ENCODE results near the gene ESRP2.

Gene ESRP2

DNA sequence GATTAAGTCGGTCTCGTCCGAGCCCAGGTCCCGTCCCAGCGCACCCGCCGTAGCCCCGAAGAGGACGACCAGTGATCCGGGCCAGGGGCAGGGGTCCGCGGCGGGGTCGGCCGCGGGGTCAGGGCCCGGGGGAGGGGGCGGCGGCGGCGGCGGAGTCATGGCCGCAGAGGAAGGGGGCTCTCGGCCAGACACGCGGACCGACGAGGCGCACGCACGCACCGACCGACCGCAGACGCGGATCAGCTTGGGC lies at the start of gene ESRP2:
Gene ESRP2 (minus strand): TSS at position 241 of the 250 bp plus-strand sequence. CDS start 82 bp downstream, at position 159.
- DNase-seq (ENCODE audit: insufficient read length, low spot score) (no peak), FAIRE-seq (no peak)

DNA sequence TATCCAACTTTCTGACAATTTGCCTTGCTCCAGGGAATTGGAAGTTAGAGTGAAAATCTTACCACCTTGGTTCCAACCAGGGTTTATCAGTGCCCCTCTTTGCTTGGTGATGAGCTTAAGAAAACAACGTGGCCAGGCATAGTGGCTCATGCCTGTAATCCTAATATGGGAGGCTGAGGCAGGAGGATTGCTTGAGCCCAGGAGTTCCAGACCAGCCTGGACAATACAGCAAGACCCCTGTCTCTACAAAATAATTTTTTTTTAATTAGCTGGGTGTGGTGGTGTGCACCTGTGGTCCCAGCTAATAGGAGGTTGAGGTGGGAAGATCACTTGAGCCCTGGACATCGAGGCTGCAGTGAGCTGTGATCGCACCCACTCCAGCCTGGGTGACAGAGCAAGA lies 49.8 kb upstream of the ESRP2 start:
- no peak for FAIRE-seq
- no peak for DNase-seq (ENCODE audit: insufficient read length, low spot score)

DNA sequence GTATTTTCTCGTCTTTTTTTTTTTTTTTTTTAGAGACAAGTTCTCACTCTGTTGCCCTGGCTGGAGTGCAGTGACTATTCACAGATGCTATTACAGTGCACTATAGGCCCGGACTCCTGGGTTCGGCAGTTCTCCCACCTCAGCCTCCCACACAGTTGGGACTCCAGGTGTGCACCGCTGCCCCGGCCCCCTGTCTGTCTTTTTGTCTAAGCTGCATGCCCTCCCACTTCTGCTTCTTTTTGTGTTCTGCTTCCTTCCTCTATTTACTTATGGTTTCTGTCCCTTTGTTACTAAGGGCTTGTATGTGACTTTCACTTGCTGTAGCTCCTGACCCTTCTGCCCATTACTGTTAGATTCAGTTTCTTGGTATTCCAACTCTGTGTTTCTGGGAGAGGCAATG lies 48.9 kb upstream of the ESRP2 start:
- no peak for DNase-seq (ENCODE audit: insufficient read length, low spot score)
- no peak for FAIRE-seq

DNA sequence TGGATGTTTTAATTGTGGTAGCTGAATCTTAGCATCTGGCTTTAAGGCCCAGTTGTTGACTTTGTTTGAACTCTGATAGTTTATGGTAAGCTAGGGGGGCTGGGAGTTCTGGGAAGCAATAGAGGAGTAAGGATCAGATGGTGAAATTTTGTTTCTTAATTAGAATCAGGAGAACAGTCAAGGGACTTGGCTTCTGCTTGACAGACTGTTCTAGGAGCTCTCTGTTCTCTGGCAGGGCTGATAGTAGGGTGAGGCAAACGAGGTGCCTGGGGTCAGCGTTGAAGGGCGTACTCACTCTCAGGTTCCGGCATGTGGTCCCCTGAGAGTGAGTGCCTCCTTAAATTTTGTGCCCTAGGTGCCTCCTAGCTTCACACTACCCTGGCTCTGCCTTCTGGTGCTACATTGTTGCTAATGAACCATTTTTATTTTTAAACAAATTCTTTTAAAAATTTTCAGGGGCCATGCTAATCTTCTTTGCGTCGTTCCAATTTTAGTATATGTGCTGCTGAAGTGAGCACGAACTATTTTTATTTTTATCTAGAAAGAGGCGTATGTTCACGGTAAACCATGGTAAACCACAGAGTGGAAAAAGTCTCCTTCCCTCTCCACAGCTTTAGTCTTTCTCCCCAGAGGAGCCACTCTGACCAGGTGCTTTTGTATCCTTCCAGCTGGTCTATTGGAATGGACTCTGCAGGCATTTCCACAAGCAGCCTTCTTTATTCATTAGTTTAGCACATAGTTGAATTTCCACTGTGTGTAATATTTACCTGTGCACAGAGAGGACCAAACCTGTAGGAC lies 48.1 kb upstream of the ESRP2 start:
- no peak for FAIRE-seq
- DNase-seq (ENCODE audit: insufficient read length, low spot score): no peak

DNA sequence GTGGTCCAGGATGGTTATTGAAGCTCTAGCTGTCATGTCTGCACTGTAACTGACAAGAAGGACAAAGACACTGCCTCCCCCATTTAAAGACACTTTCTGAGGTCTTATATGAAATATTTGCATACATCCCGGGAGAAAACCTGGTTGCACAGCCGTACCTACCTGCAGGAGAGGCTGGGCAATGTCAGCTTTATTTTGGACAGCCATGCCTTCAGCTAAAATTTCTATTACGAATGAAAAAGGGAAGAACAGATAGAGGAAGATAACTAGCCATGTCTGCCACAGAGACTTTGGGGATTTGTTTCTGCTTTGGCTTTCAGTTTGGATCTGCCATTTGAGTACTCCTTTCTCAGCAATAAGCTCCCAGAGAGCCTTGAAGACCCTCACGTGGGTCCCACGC lies 47.4 kb upstream of the ESRP2 start:
- FAIRE-seq (no peak), DNase-seq (ENCODE audit: insufficient read length, low spot score) (no peak)

DNA sequence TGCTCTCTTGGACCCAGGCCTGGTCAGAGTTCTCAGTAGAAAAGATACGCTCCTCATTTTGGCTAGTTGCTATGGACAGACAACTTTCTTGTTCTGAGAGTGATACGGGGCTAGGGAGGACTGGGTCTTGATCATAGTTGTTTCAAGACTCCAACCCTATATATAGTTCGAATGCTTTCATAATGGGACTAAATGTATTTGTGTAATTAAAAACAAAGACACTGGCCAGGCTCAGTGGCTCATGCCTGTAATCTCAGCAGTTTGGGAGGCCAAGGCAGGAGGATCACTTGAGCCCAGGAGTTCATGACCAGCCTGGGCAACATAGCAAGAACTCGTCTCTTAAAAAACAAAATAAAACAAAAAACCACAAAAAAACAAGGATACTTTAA lies 46.1 kb upstream of the ESRP2 start:
- FAIRE-seq (no peak), DNase-seq (ENCODE audit: insufficient read length, low spot score) (no peak)

DNA sequence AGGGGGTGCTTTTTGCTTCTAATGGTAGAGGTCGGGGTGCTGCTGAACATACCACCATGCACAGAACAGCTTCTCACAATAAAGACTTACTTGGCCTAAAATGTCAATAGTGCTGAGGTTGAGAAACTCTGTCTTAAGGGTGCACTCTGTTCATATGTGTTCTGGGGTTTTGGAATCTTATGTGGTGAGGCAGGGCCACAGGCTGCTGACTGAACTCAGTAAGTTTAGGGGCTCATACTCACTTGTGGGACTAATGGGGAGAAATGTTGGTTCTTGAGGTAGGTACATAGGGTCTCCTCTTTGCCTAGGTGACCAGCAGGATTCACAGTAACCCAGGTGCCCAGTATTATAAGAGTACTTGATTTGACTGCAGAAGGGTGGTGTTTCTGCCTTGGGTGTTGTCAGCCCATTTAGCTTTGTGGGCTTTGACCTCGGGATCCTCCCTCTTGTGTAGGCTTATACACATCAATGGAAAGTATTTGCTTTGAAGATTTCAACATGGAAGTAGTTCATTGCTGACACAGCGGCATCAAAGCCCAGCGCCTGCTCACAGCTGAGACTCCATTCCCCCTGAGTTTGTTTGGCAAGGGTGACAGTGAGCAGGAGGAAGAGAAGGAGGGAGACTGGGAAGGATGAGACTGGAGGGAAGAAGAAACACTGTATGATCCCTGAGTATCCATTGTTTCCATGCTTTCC lies 45.6 kb upstream of the ESRP2 start:
- FAIRE-seq: no peak

DNA sequence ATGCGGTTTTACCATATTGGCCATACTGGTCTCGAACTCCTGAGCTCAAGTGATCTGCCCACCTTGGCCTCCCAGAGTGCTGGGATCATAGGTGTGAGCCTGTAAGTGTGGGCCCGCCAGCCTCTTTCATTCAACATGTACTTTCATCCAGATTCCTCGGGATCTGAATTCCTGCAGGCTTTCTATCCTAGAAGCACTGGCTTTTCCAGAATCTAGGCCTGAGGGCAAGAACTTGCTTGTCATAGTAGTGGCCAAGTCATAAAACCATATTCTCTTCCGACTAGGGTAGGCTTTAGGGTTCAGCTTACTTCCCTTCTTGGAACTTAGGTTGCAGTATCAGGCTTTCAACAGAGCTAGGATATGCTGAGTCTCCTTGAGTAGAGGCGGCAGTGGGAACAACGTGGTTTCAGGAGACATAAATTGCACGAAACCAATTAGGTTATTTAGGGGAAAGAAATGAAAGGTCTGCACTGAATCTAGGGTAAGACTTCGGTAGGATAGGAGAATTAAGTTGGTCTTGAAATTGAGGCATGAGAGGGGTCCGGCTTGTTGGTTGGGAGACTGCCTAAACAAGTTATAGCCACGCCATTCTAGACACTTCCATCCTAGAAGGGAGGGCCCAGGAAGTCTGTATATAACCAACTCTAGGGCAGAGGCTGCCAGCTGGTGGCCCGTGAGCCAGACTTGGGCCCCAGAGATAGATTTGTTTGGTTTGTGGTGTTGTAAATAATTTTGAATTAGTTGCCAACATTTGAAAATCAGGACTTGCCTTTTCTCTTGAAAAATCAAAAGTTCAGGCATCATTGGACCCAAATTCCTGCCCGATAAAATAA lies 44.0 kb upstream of the ESRP2 start:
- FAIRE-seq: no peak

More for the DNA sequence above, 45.6 kb upstream of the ESRP2 start:
- no peak for DNase-seq (ENCODE audit: insufficient read length, low spot score)

DNA sequence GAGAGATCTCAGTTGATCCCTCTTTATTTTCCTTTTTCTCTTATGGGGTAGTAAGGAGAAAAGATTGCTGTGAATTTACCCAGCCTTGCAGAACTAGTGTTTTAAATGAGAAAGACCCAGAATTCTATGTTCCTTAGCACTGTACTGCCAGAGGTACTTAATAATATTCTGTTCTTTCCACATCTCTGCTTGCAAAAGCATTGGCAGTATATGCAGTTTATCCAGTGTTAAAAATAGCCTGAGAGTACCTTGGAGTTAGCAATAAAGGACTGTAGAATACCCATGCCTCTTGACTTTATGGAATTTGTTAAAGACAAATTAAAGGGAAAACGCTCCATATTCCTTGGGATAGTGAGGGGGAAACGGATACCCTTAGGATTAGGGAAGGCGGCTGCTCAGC lies 40.3 kb upstream of the ESRP2 start:
- FAIRE-seq (no peak), DNase-seq (ENCODE audit: insufficient read length, low spot score) (no peak)

More for the DNA sequence above, 44.0 kb upstream of the ESRP2 start:
- DNase-seq (ENCODE audit: insufficient read length, low spot score): no peak

DNA sequence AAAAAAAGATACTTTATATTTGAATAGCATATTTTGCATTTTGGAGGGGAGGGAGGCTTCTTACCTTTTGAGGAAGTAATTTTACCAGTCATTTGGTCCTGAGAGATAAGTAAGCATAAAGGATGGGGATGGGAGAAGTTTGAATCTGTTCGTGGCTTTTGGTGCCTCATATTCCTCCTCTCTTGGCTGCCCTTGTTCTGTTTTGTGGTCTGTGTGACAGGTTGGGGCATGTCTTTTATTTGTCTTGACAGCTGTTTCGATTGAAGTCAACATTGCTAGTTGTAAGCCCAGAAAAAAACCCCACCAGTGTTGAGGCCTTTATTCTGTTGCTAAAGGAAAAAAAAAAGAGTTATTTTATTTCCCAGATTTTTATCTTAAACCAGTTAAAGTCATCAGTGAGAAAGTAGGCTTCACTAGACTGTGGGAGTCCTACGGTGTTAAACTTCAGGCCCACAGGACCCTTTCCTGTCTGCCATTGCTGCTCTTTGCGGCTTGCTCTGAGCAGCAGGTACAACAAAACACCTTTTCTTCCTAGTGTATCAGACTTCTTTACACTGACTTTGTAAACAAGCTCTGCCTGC lies 39.8 kb upstream of the ESRP2 start:
- no peak for FAIRE-seq

DNA sequence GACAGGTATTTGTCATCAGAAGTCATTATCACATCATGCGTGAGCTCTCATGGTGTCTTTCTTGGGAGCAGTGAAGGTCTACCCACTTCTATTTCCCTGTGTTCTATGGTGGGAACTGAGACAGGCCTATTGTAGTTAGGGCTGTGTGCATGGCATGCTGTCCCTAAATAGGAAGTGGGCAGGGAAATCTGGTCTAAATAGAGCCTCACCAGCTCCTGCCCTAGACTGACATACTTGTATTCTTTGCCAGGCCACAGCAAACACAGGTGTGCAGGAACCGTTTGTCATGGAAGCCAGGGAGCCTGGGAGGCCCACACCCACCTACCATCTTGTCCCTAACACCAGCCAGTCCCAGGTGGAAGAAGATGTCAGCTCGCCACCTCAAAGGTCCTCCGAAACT lies 38.5 kb upstream of the ESRP2 start:
- no peak for DNase-seq (ENCODE audit: insufficient read length, low spot score)
- no peak for FAIRE-seq

More for the DNA sequence above, 39.8 kb upstream of the ESRP2 start:
- DNase-seq (ENCODE audit: insufficient read length, low spot score): no peak

DNA sequence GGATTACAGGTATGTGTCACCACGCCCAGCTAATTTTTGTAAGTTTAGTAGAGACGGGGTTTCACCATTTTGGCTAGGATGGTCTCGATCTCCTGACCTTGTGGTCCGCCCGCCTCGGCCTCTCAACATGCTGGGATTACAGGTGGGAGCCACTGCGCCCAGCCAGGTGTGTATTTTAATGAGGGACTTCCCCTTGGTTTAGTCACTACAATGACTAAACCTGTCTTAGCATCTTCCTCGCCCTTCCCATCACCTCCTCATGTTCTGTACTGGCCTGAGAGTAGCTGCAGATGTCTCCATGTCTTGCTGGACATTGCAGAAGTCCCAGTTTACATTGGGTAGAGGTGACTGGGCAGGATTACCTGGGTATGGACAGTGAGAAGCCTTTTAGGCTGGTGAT lies 38.0 kb upstream of the ESRP2 start:
- DNase-seq (ENCODE audit: insufficient read length, low spot score) (no peak), FAIRE-seq (no peak)

DNA sequence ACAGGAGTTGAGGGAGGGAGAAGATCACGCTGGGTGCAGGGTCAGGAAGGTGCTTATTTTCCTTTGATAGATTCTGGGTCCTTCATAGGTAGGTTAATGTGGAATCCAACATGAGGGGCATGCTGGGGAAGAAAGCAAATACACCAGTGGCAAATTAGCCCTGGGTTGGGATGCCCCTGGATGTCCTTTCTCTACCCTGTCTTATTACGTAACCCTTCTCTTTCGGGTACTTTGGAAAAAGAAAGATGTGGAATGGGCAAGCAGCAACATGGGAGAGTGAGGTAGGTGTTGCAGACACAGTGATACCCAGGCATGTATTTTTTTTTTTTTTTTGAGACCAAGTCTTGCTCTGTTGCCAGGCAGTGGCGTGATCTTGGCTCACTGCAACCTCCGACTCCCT lies 37.5 kb upstream of the ESRP2 start:
- FAIRE-seq (no peak), DNase-seq (ENCODE audit: insufficient read length, low spot score) (no peak)

DNA sequence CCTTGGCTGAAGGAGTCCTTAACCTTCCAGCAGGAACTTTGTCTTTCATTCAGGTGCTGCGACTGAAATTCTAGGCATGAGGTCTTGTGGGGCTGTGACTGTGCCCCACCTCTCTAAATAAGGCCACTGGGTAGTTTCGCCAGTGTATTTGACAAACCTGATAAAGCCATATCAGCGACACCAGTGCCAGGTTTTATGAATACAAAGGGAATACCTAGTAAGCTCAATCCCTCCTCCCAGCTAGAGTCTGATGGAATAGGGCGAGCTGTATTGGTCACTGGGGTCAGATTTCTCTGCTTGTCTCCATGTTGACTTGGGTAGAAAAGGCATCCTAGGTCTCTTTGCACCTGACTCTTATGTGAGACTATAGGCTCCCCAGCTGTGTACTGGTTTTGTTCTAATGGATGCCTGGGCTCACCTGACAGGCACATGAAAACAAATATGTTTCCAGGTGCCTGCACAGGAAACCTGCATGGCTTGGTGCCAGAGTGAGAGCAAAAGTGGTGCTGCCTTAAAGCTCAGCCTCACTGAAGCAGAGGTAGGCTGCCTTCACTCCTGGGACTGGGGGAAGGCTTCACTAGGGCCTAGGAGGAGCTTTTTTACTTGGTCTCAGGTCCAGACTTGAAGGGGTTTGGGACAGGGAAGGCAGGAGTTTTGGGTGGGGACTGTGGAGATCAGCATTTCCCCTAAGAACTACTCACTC lies 36.7 kb upstream of the ESRP2 start:
- DNase-seq (ENCODE audit: insufficient read length, low spot score) (no peak), FAIRE-seq (no peak)

DNA sequence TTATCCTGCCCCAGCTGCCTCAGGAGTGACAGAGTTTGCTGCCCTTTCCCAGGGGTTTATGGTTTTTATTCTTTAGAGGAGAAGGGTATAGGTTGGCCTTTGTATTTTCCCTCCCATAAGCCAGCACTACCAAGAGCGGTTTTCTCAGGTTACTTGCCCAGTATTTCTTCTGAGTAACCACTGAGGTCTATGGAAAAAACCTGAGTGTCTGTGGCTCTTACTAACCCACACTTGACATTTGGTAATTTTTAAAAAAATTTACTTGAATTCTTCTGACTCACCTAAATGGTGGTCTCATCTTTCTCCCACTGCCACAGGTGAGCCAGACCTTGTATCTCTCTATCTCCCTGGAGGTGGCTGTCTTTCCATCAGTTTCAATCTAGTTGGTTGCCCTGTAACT lies 34.4 kb upstream of the ESRP2 start:
- DNase-seq (ENCODE audit: insufficient read length, low spot score) (no peak), FAIRE-seq (no peak)

DNA sequence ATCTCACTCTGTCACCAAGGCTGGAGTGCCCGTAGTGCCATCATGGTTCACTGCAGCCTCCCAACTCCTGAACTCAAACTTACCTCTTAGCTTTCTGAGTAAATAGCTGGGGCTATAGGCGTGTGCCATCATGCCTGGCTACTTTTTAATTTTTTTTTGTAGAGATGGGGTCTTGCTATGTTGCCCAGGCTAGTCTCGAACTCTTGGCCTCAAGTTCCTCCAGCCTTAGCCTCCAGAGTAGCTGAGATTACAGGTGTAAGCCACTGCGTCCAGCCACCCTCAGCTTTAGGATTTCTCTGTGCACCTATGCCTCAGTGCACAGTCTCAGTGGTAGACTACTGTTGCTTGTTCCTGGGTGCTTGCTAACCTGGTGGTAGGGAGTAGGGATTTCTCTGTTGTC lies 33.9 kb upstream of the ESRP2 start:
- FAIRE-seq: no peak
- no peak for DNase-seq (ENCODE audit: insufficient read length, low spot score)

DNA sequence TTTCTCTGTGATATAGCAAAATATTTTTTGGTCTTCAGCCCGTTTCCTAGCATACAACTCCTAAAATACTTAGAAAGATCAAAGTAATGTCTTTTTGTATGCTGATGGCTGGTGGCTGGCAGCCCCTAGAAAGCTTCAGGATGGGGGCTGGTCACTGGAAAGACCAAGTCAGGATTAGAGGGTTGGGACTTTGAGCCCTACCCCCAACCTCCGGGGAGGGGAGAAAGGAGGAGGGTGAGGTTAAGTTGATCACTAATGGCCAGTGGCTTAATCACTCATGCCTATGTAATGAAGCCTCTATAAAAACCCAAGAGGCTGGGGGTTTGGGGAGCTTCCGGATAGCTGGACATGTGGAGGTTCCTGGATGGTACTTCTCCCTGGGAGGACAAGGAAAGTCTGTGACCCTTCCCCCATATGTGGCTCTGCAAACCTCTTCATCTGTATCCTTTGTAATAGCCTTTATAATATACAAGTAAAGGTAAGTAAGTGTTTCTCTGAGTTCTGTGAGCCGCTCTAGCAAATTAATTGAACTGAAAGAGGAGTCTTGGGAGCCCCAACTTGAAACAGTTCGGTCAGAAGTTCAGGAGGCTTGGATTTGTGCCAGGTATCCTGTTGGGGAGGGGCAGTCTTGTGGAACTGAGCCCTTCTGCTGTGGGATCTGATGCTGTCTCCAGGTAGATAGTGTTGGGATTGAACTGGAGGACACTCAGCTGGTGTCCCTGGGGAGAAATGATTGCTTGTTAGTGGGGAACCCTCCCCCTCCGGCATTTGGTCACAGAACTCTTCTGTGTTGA lies 31.9 kb upstream of the ESRP2 start:
- DNase-seq (ENCODE audit: insufficient read length, low spot score): no peak
- FAIRE-seq: no peak

DNA sequence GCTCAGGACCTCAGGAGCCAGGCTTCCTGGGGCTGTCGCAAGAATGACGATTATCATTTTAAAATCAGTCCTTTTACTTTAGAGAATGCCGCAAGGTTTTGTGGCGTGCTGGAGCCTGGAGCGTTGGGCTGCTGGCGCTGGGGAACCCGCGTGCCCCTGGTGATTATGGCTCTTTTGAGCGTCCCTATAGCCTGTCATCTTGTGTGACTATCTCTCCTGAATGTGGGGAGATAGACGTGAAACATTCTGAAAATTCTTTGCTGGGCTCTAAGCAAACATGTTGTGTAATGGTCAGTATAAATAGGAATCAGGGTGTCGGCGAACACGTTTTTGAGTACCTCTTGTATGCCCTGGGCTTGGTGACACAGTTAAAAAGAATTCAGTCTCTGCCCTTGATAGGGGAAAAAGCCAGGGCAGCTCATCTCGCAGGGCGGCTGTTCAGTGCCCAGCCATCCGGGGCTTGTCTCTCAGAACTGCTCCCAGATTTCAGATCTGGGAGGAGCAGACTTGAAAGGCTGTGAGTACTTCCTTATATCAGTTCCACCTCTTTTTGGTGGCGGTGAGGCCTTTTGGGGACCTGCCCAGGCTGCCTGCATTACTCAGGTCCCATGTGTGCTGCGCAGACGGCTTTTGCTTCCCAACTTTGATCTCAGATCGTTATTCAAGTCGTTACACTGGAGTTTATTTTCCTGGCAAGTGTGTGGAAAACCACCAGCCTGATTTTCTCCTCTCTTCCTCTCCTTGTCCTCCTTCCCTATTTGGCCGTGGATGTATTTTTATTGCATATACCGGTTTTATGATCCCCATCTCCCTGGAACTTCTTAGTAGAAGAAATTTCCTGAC lies 29.4 kb upstream of the ESRP2 start:
- FAIRE-seq: no peak
- peak; percentile 71 for DNase-seq (ENCODE audit: insufficient read length, low spot score)

All from HTR-8/SVneo (cell line).